Activated CD4-positive, alpha-beta T cell treated with anti-CD3 and anti-CD28 coated beads for 36 hours (primary cell): ENCODE data around the gene PRR20E. TPM values are rescaled to one million over a fixed set of nuclear protein-coding genes. Genes with fewer than 3 reads are reported as not detected.
"Not testable (repeated sequence)": the region's sequence is repeated elsewhere in the genome, so short reads cannot be mapped to it uniquely, and the experiment has no call there.

Source experiments
- ATAC-seq: fragments of 200-7000 bp; cut with Tn5 transposase; one replicate; pipeline ENCODE4 v1.10.0; 2021; ENCODE audit warnings: mild to moderate bottlenecking, moderate library complexity
- CTCF ChIA-PET: fragments of 350-600 bp; sonication (Branson Sonifier 250); formaldehyde crosslinking; loops from one replicate; lab custom pipeline; 2021; ENCODE audit warnings: antibody characterized with exemption; lab: Charles Lee
- POLR2A ChIA-PET: fragments of 350-600 bp; sonication (Branson Sonifier 250); formaldehyde crosslinking; loops from one replicate; lab custom pipeline; 2021; ENCODE audit warnings: antibody characterized with exemption, inconsistent platforms; lab: Charles Lee
- DNase-seq: peaks from one replicate; pipeline ENCODE4 v3.0.0-alpha.2; 2020
- H3K27ac Mint-ChIP-seq: one replicate; pipeline ENCODE4 v1.8.0; 2021; ENCODE audit warnings: mixed read lengths
- H3K27me3 Mint-ChIP-seq: one replicate; pipeline ENCODE4 v1.8.0; 2021; ENCODE audit warnings: mixed read lengths
- H3K36me3 Mint-ChIP-seq: one replicate; pipeline ENCODE4 v1.8.0; 2021; ENCODE audit warnings: low read depth, mixed read lengths
- H3K4me1 Mint-ChIP-seq: one replicate; pipeline ENCODE4 v1.8.0; 2021; ENCODE audit warnings: mixed read lengths
- H3K4me3 Mint-ChIP-seq: one replicate; pipeline ENCODE4 v1.8.0; 2021; ENCODE audit warnings: mild to moderate bottlenecking, moderate library complexity, mixed read lengths
- H3K9me3 Mint-ChIP-seq: one replicate; pipeline ENCODE4 v1.8.0; 2021; ENCODE audit warnings: low read depth, mixed read lengths
- intact Hi-C, 2 experiments: fragments of 100-400 bp; cut with DNase I in 1 of 2; cut with micrococcal nuclease in 1 of 2; formaldehyde crosslinking; loops; one replicate each; pipeline versions ENCODE4 v1.14.2 to v1.15.1; 2022 to 2024; cut with DNase I, micrococcal nuclease
- total RNA-seq, 2 experiments: library from RNA; stranded (reverse); gene quantifications; one replicate each; pipeline ENCODE4 v1.2.3, GENCODE V29; 2021

PRR20E gene
- total RNA-seq: not detected

DNA sequence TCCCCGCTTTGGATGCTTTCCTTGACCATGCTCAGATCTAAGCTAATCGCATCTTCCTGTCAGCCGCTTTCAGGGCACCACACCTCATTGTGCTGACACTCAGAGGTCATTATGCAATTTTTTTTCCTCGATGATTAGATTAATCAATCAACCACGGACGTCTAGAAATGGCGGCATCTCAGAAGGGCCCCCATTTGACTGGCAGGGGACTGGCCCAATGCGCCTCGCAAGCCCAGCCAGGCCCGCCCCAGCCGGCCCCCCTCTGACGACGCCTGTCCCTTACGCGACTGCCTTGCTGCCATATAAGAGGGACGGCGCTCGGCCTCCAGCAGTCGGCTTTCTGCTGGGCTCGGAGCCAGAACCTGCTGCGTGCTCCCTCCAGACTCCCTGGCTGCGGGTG lies at the start of gene PRR20E:
TSS of gene PRR20E (plus strand) at position 301 of the 400 bp plus-strand sequence. CDS start 387 bp downstream, outside the sequence.
- ATAC-seq, POLR2A ChIA-PET, H3K4me1 Mint-ChIP-seq, H3K4me3 Mint-ChIP-seq, intact Hi-C loops, H3K36me3 Mint-ChIP-seq, H3K27me3 Mint-ChIP-seq, DNase-seq, CTCF ChIA-PET, H3K9me3 Mint-ChIP-seq, H3K27ac Mint-ChIP-seq: not testable (repeated sequence)

DNA sequence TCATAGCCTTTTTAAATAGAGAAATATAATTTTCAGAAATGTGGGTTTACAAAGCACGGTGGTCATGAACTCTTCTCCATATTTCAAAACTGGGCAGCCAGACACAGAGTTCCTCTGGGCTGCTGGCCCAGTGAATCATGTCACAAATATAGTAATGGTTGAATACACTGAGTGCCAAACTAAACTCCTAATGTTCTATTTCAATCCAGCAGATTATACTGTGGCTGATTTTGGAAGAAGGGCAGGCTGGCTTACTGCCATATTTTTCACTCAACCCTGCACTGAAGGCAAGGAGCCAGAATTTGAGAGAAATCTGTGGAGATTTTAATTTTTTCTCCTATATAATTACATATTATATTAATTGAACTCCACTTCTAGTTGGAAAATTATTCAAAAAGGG lies 43.3 kb upstream of the PRR20E start:
- no peaks in the 10 kb centered on the region for H3K4me1 Mint-ChIP-seq
- H3K9me3 Mint-ChIP-seq: peaks cover 3% of the 10 kb centered on the region
- DNase-seq (no peak), ATAC-seq (no peak)
- H3K36me3 Mint-ChIP-seq: no peaks in the 10 kb centered on the region
- H3K4me3 Mint-ChIP-seq: no peak overlapping the region
- H3K27ac Mint-ChIP-seq: no peak overlapping the region
- no peaks in the 10 kb centered on the region for H3K27me3 Mint-ChIP-seq
- ChIA-PET POLR2A (no interaction called here), CTCF (no interaction called here)
- intact Hi-C loops: no loop called here

DNA sequence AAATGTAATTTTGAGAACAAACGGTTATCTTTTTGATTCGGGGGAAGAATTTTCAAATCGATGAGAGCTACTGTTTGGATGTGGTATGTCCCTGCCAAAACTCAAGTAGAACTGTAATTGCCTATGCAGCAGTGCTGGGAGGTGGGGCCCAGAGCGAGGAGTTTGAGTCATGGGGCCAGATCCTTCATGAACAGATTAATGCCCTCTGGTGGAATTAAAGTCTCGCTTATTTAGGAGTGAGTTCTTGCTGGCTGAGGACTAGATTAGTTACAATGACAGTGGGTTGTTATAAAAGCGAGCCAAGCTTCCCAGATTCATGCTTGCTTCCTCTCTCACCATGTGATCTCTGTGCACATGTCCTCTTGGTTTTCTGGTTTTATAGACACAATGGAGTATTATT lies 38.1 kb upstream of the PRR20E start:
- H3K9me3 Mint-ChIP-seq: peaks cover 8% of the 10 kb centered on the region
- CTCF ChIA-PET: interaction anchor here (0.7 kb wide), 1 partner anchor 496 kb away, joined by 3 read pairs; no protein-coding TSS in a partner anchor
- no peaks in the 10 kb centered on the region for H3K36me3 Mint-ChIP-seq
- DNase-seq: no peak
- intact Hi-C loops: no loop called here
- no peaks in the 10 kb centered on the region for H3K4me1 Mint-ChIP-seq
- H3K27me3 Mint-ChIP-seq: no peaks in the 10 kb centered on the region
- POLR2A ChIA-PET: no interaction called here
- H3K4me3 Mint-ChIP-seq: no peak overlapping the region
- no peak overlapping the region for H3K27ac Mint-ChIP-seq
- ATAC-seq: no peak

DNA sequence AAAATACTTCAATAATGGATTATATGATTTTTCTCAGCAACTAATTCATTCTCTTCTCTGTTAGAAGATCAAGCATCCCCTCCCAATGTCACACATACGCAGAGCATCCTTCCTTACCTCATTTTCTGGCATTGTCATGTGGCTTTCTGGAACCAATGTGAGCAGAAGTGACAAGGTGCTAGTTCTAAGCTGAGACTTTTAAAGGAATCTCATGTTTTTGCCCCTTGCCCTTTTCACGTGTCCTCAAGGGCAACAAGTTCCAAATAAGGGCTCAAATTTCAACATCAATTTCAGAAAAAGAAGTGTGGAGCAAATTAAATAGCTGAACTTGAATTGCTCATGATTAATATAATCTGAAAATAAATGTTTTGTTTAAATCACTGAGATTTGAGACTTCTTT lies 30.9 kb upstream of the PRR20E start:
- no peak for ATAC-seq

DNA sequence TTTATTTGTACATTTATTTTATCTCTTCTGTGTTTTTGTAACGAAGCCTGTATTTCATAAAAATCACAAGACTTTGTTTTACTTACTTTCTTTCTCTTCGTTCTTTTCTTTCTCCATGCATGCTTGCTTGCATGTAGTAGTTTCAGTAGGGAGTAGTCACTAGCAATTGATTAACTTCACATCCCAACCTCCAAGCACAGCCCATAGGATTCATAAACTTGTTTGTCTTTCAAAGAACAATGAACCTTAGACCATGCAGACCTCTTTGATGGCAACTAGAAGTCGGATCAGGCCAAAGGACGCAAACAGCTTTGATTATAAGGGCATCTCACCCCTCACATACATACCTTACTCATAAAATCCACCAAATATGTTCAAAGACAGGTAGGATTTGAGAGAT lies 29.4 kb upstream of the PRR20E start:
- CTCF ChIA-PET: no interaction called here
- H3K4me1 Mint-ChIP-seq: no peaks in the 10 kb centered on the region
- POLR2A ChIA-PET: no interaction called here
- DNase-seq: no peak
- H3K27ac Mint-ChIP-seq: no peak overlapping the region
- peaks cover 8% of the 10 kb centered on the region for H3K9me3 Mint-ChIP-seq
- no peaks in the 10 kb centered on the region for H3K36me3 Mint-ChIP-seq
- no peak overlapping the region for H3K4me3 Mint-ChIP-seq
- intact Hi-C loops: no loop called here
- no peak for ATAC-seq
- H3K27me3 Mint-ChIP-seq: no peaks in the 10 kb centered on the region

More for the DNA sequence above, 30.9 kb upstream of the PRR20E start:
- intact Hi-C loops: no loop called here
- ChIA-PET POLR2A (no interaction called here), CTCF (no interaction called here)
- Mint-ChIP-seq H3K4me1 (no peaks in the 10 kb centered on the region), H3K36me3 (no peaks in the 10 kb centered on the region), H3K27me3 (no peaks in the 10 kb centered on the region), H3K27ac (no peak overlapping the region), H3K4me3 (no peak overlapping the region), H3K9me3 (peaks cover 10% of the 10 kb centered on the region)
- no peak for DNase-seq

DNA sequence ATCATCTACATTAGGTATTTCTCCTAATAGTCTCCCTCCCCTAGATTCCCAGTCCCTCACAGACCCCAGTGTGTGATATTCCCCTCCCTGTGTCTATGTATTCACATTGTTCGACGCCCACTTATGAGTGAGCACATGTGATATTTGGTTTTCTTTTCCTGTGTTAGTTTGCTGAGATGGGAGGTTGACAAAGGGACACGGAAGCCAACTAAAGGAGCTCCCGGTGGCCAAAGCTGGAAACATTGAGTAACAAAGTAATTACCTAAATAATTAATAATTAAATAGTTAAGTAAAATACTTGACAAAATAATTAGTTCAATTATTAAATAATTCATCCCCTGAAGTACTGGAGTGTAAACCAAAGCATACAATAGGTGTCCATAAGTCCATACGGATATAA lies 28.0 kb upstream of the PRR20E start:
- ChIA-PET CTCF (no interaction called here), POLR2A (no interaction called here)
- peaks cover 4% of the 10 kb centered on the region for H3K9me3 Mint-ChIP-seq
- no peaks in the 10 kb centered on the region for H3K4me1 Mint-ChIP-seq
- no peak for DNase-seq
- intact Hi-C loops: no loop called here
- no peaks in the 10 kb centered on the region for H3K36me3 Mint-ChIP-seq
- H3K27ac Mint-ChIP-seq: no peak overlapping the region
- no peaks in the 10 kb centered on the region for H3K27me3 Mint-ChIP-seq
- H3K4me3 Mint-ChIP-seq: no peak overlapping the region
- ATAC-seq: no peak

DNA sequence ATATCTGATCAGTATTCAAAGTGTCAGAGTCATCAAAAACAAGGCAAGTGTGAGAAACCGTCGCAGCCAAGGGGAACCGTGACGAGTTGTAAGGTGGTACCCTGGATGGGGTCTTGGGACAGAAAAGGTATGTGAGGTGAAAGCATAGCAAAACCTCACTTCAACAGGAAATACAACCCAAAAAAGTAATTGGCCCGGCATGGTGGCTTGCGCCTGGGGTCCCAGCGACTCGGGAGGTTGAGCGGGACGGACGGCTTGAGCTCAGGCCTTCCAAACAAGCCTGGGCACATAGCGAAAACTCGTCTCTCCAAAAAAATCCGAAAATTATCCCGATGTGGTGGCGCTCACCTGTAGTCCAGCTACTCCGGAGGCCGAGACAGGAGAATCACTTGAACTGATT lies 27.2 kb upstream of the PRR20E start:
- H3K27me3 Mint-ChIP-seq, DNase-seq, H3K4me1 Mint-ChIP-seq, H3K36me3 Mint-ChIP-seq, H3K27ac Mint-ChIP-seq, ATAC-seq, H3K9me3 Mint-ChIP-seq, intact Hi-C loops, H3K4me3 Mint-ChIP-seq, CTCF ChIA-PET, POLR2A ChIA-PET: not testable (repeated sequence)

DNA sequence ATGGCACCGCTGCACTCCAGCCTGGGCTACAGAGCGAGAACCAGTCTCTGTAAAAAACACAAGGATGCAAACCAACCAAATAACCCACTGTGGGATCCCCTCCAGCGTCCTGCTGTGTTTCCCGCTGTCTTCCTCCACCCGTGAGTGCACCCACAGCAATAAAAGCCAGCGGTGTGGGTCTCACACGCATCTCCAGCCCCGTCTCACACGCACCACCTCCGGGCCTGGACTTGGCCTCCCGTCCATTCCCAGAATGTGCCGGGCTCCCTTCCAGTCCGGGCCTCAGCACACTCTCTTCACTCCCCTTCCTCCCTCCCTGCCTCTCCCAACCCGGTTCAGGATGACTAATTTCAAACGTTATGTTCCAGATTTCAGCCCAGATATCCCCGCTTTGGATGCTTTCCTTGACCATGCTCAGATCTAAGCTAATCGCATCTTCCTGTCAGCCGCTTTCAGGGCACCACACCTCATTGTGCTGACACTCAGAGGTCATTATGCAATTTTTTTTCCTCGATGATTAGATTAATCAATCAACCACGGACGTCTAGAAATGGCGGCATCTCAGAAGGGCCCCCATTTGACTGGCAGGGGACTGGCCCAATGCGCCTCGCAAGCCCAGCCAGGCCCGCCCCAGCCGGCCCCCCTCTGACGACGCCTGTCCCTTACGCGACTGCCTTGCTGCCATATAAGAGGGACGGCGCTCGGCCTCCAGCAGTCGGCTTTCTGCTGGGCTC lies 26.6 kb upstream of the PRR20E start, which contains the start of gene PRR20A:
TSS of gene PRR20A (plus strand) at position 684 of the 734 bp plus-strand sequence. CDS start 387 bp downstream, outside the sequence.
- DNase-seq, ATAC-seq, POLR2A ChIA-PET, H3K4me1 Mint-ChIP-seq, H3K27me3 Mint-ChIP-seq, intact Hi-C loops, H3K27ac Mint-ChIP-seq, H3K36me3 Mint-ChIP-seq, CTCF ChIA-PET, H3K9me3 Mint-ChIP-seq, H3K4me3 Mint-ChIP-seq: not testable (repeated sequence)

DNA sequence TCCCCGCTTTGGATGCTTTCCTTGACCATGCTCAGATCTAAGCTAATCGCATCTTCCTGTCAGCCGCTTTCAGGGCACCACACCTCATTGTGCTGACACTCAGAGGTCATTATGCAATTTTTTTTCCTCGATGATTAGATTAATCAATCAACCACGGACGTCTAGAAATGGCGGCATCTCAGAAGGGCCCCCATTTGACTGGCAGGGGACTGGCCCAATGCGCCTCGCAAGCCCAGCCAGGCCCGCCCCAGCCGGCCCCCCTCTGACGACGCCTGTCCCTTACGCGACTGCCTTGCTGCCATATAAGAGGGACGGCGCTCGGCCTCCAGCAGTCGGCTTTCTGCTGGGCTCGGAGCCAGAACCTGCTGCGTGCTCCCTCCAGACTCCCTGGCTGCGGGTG lies 19.8 kb upstream of the PRR20E start, which contains the start of gene PRR20B:
TSS of gene PRR20B (plus strand) at position 301 of the 400 bp plus-strand sequence. CDS start 387 bp downstream, outside the sequence.
- POLR2A ChIA-PET, DNase-seq, H3K36me3 Mint-ChIP-seq, CTCF ChIA-PET, intact Hi-C loops, H3K27ac Mint-ChIP-seq, ATAC-seq, H3K4me1 Mint-ChIP-seq, H3K4me3 Mint-ChIP-seq, H3K27me3 Mint-ChIP-seq, H3K9me3 Mint-ChIP-seq: not testable (repeated sequence)

DNA sequence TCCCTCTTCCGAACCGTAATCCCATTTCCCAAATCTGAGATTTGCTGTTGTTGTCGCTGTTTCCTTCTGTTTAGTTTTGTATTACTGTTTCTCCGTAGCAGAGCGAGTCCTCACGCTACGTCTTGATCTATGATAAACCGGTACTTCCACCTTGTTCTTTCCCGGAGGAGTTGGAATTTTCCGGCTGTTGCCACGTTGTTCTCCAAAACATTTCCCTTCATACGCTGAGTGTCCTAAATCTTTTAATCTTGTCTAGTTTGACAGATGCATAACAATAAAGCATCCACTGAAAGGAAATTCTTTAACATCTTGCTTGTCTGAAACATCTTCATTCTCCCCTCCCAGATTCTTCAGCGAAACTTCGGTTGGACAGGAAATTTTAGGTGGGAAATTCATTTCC lies 18.9 kb upstream of the PRR20E start:
- intact Hi-C loops, H3K36me3 Mint-ChIP-seq, H3K4me3 Mint-ChIP-seq, DNase-seq, ATAC-seq, POLR2A ChIA-PET, H3K9me3 Mint-ChIP-seq, H3K27ac Mint-ChIP-seq, H3K4me1 Mint-ChIP-seq, CTCF ChIA-PET, H3K27me3 Mint-ChIP-seq: not testable (repeated sequence)

DNA sequence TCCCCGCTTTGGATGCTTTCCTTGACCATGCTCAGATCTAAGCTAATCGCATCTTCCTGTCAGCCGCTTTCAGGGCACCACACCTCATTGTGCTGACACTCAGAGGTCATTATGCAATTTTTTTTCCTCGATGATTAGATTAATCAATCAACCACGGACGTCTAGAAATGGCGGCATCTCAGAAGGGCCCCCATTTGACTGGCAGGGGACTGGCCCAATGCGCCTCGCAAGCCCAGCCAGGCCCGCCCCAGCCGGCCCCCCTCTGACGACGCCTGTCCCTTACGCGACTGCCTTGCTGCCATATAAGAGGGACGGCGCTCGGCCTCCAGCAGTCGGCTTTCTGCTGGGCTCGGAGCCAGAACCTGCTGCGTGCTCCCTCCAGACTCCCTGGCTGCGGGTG lies 13.2 kb upstream of the PRR20E start, which contains the start of gene PRR20C:
TSS of gene PRR20C (plus strand) at position 301 of the 400 bp plus-strand sequence. CDS start 387 bp downstream, outside the sequence.
- H3K9me3 Mint-ChIP-seq, H3K36me3 Mint-ChIP-seq, H3K27me3 Mint-ChIP-seq, H3K27ac Mint-ChIP-seq, DNase-seq, H3K4me1 Mint-ChIP-seq, CTCF ChIA-PET, intact Hi-C loops, ATAC-seq, POLR2A ChIA-PET, H3K4me3 Mint-ChIP-seq: not testable (repeated sequence)

DNA sequence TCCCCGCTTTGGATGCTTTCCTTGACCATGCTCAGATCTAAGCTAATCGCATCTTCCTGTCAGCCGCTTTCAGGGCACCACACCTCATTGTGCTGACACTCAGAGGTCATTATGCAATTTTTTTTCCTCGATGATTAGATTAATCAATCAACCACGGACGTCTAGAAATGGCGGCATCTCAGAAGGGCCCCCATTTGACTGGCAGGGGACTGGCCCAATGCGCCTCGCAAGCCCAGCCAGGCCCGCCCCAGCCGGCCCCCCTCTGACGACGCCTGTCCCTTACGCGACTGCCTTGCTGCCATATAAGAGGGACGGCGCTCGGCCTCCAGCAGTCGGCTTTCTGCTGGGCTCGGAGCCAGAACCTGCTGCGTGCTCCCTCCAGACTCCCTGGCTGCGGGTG lies 6.7 kb upstream of the PRR20E start, which contains the start of gene PRR20D:
TSS of gene PRR20D (plus strand) at position 301 of the 400 bp plus-strand sequence. CDS start 387 bp downstream, outside the sequence.
- H3K36me3 Mint-ChIP-seq, intact Hi-C loops, H3K27me3 Mint-ChIP-seq, H3K9me3 Mint-ChIP-seq, POLR2A ChIA-PET, CTCF ChIA-PET, ATAC-seq, H3K4me3 Mint-ChIP-seq, H3K27ac Mint-ChIP-seq, DNase-seq, H3K4me1 Mint-ChIP-seq: not testable (repeated sequence)
